Ramos (cell line): ENCODE measurements around the gene GPSM3.
"Not testable (repeated sequence)": the region's sequence is repeated elsewhere in the genome, so short reads cannot be mapped to it uniquely, and the experiment has no call there.

Source experiments
- in situ Hi-C: fragments of 300-500 bp; cut with MboI; formaldehyde crosslinking; loops from one replicate; pipeline ENCODE4 v1.14.3; 2022; ENCODE audit warnings: low sequenced_read_pairs; ENCODE audit not compliant: unreplicated experiment

Gene GPSM3

GRCh38 chr6:32204268-32204715, 11.8 kb upstream of the GPSM3 start:
- in situ Hi-C loops = no loop called here

- in situ Hi-C loops = no loop called here
Measured at GRCh38 chr6:32203426-32204267, 11.2 kb upstream of the GPSM3 start.

DNA sequence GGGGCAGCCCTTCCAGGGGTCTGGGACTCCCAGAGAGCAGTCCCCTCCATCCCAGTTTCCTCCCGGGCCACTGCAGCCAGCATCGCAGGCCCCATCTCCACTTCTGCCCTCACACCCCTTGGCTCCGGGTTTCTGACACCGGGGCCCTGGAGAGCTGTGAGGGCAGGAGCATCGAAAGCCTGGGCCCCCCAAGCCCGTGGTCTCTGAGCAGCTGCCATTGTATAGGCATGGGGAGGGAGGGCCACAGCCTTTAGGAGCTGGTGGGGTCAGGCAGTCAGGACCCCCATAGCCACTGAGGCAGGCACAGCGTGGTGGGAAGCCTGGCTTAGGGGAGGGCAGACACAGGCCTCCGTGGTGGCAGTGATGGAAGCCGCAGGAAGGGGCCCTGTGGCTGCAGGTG, 9.7 kb upstream of the GPSM3 start:
- in situ Hi-C loops = no loop called here

DNA sequence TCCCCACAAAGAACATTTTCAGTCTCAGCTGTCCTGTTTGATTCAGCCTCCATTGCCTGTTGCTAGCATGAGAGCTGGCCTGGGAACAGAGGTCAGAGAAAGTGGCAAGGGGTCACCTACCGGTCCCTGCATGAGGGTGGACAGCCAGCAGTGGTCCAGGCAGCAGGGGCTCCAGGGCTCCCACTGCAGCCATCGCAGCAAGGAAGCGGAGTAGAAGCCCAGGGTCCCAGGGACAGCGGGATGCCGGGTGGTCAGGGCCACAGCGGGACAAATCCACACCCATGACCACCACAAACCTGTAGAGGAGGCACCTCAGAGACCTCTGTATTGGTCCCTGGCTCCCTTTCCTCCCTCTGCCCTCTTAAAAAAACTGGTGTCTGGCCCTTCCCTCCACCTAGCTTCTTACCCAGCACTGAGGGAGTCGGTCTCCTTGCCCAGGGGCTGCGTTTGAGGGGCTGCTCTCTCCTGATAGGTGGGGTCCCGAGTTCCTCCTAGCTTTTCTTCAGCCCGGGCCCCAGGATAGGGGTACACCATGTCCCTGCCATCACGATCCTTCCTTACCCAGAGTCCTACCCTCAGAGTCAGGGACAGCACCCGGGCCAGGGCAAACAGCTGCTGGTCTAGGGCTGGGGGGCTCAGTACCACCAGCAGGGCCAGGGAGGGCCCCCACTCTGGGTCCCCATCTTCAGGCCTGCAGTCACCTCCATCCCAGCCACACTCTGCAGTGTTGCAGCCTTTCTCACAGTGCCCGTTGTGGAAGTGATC, 8.4 kb upstream of the GPSM3 start:
- in situ Hi-C loops = no loop called here

- in situ Hi-C loops = no loop called here
Measured at GRCh38 chr6:32198866-32199265, 6.4 kb upstream of the GPSM3 start.

DNA sequence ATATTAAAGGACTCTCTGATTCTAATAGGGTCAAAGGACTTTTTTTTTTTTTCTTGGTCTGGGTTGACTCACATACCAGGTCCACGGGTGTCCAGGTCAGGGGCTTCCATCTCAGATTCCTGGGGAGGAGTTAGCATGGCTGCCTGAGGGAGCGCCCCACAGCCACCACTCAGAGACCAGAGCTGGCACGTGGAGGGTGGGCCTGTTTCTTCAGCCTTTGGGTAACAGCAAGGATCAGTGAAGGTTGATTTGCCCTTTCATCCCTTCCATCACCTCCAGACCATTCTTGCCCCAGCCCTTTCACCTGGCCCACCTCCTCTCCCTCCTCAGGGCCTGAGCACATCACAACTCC, 5.9 kb upstream of the GPSM3 start:
- in situ Hi-C loops = no loop called here

DNA sequence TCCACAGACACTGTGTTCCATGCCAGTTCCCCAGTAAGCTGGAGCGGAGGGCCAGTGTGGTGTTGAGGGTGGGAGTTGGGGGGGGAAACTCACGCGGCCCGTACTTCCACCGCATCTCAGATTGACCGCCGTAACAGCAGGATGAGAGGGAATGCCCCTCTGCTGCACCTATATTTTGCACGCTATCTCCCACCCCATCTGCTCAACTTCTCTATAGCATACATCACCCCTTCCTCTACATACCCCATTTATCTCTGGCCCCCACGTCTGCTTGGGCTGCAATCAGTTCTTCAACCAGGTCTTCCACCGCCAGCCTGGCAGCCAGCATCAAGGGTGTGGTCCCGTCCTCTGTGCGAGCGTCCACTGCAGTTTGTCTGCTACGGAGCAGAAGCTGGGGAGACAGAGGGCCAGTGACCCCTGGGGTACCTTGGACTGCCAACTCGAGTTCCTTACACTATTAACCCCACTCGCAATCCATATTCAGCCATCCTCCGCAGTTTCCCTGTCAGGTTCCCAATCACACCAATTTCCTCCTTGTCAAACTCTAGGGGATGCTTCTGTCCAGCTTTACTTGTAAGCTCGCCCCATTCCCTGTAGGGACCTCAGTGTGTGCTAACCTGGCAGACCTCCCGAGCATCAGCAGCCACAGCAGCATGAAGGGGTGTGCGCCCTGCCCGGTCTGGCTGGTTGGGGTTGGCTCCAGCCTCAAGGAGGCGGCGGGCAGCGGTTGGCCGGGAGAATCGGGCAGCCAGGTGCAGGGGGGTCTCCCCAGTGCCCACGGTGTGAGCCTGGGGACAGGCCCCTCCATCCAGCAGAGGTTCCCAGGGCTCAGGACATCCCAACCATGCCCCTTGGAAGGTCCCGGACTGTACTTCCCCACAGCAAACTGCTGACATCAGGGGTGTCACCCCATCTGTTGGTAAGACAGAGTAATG, 4.5 kb upstream of the GPSM3 start:
- in situ Hi-C loops = no loop called here

DNA sequence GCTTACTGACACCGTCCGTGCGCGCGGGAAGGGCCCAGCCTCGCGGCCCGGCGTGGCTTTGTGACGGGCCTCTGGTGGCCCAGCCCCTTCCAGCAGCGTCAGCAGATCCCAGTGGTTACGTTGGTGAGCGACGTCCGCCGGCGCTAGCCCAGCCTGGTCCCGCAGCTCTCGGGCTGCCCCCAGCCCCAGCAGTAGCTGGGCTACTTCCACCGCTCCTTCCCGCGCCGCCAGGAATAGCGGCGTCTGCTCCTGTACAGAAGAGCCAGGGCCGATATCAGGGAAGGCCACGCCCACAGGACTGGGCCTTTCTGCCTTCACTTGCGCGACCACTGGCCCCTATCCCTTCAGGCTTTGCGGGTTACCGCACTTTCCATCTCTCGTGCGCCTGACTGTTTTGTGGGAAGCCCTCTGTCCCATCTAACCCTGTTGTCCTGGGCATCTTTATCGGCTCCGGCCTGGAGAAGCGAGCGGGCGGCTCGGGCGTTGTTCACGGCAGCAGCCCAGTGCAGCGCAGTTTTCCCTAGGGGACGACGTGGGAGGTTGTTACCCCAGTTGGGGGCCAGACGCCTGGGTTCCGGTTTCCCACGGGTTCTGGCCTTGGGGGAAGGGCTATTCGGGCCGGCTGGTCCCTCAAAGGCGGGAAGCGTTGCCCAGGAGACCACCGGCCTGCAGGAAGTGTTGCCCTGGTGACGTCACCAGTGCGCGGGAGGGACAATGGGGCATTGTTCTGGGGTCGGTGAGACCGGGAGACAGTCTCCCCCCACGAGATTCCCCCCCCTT, 3.6 kb upstream of the GPSM3 start:
- in situ Hi-C loops = no loop called here

GRCh38 chr6:32195652-32195901, 3.1 kb upstream of the GPSM3 start:
- in situ Hi-C loops = no loop called here

- in situ Hi-C loops = no loop called here
Measured at GRCh38 chr6:32194825-32195651, 2.6 kb upstream of the GPSM3 start.

GRCh38 chr6:32194388-32194787, 1.9 kb upstream of the GPSM3 start:
- in situ Hi-C loops = no loop called here

DNA sequence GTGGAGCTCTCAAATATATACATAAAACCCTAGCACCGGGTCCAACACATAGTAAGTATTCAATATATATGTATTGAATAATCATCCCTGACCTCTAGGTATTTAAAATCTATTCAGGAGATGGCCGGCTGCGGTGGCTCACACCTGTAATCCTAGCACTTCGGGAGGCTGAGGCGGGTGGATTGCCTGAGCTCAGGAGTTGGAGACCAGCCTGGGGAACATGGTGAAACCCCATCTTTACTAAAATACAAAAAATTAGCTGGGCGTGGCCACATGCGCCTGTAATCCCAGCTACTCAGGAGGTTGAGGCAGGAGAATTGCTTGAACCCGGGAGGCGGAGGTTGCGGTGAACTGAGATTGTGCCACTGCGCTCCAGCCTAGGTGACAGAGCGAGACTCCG, 653 bp upstream of the GPSM3 start:
- in situ Hi-C loops = not testable (repeated sequence)

DNA sequence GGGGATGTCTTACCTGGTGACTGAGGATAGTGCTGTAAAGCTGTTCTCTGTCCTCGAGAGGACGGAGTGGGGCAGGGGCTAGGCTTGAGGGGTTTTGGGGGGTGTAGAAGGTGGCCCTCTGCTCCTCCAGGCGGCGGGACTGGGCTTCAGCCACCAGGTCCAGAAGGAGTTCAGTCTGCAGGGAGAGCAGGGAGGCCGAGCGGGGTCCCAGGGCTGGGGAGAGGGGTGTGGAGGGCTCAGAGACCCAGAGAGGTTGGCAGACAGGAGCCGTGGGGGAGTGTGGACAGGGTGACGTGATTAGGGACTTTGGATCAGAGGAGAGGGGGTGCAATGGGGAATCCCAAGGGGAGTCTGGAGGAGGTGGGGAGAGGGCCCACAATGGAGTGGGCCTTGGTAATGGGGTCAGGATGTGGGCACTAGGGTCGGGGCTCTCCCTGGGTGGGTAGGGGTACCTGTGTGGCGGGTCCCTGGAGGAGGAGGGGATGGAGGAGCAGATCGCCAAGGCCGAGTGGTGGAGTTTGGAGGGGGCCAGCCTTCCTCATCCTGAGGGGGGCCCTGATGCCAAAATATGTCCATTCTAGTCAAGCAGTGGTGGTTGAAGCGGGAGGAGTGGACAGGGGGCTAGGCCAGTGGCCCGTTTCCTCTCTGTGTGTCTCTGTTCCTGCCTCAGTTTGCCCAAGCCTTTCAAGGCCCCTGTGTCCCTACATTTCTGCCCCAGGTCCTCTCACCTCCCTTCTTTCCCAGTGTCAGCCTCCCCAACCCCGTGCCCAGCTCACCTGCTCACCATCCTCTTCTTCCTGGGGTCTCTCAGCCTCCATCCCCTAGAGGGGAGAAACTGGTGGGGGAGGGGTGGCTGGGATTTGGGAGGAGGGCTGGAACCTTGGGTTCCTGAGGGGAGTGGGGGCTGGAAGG, 491 bp downstream of the GPSM3 start:
- in situ Hi-C loops = no loop called here

- in situ Hi-C loops = no loop called here
Measured at GRCh38 chr6:32190911-32191677, 1.3 kb downstream of the GPSM3 start.

DNA sequence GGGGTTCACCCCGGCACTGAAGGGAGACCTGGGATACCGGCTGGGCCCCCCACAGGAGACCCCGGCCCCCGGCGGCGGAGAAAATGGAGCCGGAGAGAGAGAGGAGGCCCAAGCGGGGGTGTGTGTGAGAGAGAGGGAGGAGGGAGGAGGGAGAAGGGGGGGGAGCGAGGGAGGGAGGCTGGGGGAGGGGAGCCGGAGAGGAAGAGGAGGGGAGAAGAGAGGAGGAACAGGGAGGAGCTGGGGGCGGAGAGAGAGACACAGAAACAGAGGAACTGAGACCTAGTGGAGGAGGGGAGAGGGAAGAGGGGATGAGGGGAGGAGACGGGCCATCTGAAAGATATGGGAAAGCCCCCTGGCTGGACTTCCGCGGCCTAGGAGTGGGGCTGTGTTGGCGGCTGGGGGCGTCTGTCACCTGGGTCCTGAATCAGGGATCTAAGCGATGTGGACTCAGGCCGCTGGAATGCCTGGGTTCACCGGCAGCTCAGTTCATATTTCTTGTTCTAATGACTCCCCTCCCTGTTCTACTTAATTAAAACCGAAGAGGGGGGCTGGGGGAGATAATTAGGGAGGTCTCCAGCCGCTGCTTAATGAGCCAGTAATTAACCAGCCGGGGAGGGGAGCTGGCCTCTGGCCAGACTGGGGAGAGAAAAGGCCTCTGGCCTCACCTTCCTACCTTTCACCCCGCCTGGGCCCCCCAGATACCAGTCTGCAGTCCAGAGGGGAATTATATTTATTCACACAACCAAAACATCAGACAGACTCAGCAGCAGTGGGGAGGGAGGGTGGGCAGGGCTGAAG, 2.2 kb downstream of the GPSM3 start, which contains the start of gene PBX2:
Gene PBX2 (minus strand): TSS at position 149 of the 798 bp plus-strand sequence. CDS start 287 bp downstream, outside the sequence.
- in situ Hi-C loops = no loop called here

DNA sequence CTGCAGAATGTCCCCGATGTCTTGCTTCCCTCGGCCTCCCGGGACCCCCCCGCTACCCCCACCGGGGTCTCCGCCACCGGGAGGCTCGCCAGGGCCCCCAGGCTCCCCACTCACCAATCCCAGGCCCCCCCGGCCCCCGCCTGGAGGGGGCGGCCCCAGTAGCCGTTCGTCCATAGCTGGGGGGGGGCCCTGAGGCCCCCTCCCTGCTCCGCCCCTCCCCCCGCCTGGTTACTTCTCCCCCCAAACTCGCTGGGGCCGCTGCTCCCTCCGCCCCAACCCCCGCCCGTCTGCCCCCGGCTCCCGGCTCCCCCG, 2.7 kb downstream of the GPSM3 start:
- in situ Hi-C loops = no loop called here
